COR-L47 (cell line): ENCODE data around the gene CDKN2AIP.
"Not testable (repeated sequence)": the region's sequence is repeated elsewhere in the genome, so short reads cannot be mapped to it uniquely, and the experiment has no call there.

Source experiments
- DNase-seq: peaks from one replicate; lab custom pipeline; 2025; lab: John Stamatoyannopoulos, UW

CDKN2AIP gene

GRCh38 chr4:183413234-183414200 is 30.9 kb upstream of the CDKN2AIP start:
- no peak for DNase-seq

GRCh38 chr4:183416879-183417755 is 27.3 kb upstream of the CDKN2AIP start:
- DNase-seq = no peak

- no peak for DNase-seq
These were observed 21.3 kb upstream of the CDKN2AIP start for GRCh38 chr4:183422962-183423631.

DNA sequence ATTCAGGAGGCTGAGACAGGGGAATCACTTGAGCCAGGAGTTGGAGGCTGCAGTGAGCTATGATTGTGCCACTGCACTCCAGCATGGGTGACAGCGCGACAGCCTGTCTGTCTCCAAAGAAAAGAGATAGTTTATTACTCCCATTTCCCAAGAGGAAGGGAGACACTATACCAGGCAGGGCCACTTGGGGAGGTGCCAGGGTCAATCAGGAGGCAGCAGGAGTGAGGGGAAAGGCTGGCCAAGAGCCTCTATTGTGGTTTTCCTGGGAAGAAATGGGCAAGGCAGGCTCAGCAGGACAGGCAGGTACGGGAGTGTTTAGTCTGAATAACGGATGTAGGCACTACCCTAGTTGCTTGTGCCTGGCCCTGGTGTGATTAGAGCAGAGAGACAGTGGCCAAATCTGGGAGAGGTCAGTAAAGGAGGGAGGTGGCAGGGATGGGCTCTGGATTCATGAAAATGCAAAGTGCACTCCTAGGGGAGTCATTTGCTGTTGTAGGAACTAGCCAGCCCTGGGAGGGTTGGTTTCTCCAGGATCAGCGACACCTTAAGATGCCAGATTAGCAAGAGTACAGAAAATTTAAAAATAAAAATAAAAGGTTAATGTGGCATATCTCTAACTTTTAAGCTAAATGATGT is 20.2 kb upstream of the CDKN2AIP start:
- DNase-seq = no peak

GRCh38 chr4:183426507-183426906 is 17.9 kb upstream of the CDKN2AIP start:
- no peak for DNase-seq

DNA sequence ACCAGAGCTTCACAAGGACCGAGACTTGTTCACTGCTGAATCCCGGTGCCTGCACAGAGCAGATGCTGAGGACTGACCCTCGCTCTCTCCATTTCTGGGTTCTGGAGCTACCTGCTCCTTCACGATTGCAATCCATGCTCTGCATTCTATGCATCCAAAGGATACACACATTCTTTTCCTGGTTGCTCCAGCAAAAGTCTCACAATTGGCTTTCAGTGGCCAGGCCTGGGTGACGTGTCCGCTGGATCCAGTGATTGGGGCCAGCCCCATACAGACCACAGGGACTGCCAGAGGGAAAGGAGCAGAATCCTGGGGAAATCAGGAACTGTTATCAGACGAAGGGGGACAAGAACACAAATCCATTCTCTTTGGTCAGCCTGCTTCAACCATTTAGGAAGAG is 14.9 kb upstream of the CDKN2AIP start:
- DNase-seq = no peak

DNA sequence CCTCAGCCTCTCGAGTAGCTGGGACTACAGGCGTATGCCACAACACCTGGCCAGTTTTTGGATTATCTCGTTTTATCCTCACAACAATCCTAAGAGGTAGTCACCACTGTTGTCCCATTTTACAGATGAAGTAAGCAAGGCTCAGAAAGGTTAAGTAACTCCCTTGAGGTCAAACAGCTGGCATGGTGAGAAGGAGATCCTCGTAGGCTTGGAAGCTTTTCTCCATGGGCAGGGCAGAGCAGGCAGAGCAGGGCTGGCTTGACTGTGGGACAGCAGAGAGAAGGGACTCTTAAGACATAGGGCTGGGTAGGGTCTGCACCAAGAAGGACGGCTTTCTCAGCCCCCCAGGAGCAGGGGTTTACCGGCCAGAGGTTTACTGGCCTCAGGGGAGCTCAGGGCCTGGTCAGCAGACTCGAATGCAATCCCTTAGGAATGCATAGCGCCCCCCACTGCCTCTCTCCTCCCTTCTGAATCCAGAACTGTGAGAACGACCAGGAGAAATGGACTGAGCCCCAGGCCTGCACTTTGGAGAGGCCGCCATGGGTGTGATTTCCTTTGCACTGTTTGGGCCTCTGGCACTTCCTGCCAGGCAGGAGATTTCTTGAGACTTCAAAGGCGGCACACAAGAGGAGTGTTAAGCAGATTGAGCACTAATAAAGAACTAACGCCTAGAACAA is 14.0 kb upstream of the CDKN2AIP start:
- DNase-seq = no peak

GRCh38 chr4:183430994-183431347 is 13.5 kb upstream of the CDKN2AIP start:
- DNase-seq = no peak

DNA sequence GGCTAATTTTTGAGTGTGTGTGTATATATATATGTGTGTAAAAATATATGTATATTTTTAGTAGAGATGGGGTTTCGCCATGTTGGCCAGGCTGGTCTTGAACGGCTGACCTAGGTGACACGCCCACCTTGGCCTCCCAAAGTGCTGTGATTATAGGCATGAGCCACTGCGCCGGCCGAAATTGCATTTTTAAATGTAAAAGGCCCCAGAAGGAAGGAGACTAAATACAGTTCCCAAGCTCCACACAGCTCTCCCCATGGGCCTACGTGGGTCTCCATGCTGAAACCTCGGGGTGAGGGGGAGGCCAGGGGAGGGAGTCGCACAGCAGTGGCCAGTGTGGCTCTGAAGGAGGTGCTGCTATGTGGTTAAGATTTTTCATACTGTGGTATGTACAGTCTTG is 12.8 kb upstream of the CDKN2AIP start:
- no peak for DNase-seq

DNA sequence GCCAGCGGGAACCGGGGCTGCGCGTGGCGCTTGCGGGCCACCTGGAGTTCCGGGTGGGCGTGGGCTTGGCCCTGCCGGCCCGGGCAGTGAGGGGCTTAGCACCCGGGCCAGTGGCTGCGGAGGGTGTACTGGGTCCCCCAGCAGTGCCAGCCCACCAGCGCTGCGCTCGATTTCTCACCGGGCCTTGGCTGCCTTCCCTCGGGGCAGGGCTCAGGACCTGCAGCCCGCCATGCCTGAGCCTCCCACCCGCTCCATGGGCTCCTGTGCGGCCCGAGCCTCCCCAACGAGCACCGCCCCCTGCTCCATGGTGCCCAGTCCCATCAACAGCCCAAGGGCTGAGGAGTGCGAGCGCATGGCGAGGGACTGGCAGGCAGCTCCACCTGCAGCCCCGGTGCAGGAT is 11.3 kb upstream of the CDKN2AIP start:
- not testable (repeated sequence) for DNase-seq

- DNase-seq = no peak
These were observed 10.2 kb upstream of the CDKN2AIP start for GRCh38 chr4:183434264-183434663.

DNA sequence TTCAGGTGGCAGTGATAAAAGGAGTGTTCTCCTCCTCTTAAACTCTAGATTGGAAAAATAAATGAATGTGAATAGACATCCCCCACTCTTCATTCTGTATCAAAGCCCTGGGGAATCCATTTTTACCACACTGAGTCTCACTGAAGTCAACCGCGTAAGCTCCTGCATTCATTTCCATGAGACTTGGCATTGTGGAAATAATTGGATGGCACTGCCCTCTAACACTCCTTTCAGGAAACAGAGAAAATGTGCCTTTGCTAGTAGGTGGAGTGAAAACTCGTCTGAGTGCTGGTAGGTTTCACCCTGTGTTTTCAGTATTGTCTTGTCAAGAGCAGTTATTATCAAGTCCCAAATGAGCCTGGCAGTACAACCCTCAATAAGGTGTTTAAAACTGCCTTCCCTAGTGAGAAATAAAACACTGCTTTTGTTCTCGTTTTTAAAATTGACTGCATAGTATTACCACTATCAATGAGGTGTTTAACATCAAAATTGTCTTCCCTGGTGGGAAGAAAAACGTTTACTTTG is 9.7 kb upstream of the CDKN2AIP start:
- DNase-seq = peak; percentile 8

DNA sequence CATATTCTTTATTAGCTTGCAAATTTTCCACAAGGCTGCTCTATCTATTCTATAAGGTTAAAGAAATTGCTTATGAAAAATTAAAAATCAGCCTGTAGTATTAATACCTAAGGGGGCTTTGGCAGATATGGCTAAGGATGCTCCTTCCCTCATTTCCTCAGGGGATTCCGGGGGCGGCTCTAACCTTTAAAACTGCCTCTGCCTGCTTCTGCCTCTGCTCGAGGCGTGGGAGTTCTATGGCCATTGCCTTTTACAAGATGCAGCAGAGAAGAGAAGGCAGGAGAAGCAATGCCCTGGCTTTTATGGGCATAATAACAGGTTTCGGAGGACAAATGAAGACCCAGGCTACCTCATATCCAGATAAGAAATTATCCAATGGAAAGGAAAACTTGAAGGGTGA is 8.6 kb upstream of the CDKN2AIP start:
- no peak for DNase-seq

DNA sequence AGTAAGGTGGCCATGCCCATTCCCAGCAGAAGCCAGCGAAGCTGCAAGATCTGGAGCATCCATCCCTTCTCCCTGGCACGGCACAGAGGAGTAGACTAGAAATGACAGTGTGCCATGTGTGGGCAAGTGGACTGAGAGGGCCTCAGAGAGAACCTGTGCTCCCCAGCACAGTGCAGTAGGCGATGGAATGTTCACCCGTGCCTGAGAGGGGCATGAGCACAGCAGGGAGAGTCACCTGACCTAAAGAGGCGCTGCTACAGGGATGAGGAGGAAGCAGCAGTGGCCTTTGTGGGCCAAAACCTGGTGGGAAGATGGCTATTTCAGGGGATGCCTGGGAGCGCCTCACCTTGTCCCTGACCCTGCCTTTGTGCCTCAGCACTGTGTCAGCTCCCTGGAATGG is 8.0 kb upstream of the CDKN2AIP start:
- DNase-seq = no peak

DNA sequence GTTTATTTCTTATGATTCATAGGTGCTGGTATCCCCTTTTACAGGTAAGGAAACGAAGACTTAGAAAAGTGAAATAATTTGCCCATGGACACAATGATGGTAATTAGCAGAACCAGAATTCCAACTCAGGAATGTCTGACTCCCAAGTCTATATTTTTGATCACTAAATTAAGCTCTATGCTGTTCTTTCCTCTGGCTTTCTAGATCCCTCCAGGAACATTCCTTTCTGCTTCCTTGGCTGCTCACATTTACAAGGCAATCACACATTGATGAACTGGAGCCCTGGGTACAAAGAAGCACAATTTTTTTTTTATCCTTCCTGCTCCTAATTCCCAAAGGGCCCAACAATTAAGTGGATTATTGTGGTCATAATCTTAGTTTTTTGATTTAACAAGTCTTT is 7.0 kb upstream of the CDKN2AIP start:
- DNase-seq = no peak

DNA sequence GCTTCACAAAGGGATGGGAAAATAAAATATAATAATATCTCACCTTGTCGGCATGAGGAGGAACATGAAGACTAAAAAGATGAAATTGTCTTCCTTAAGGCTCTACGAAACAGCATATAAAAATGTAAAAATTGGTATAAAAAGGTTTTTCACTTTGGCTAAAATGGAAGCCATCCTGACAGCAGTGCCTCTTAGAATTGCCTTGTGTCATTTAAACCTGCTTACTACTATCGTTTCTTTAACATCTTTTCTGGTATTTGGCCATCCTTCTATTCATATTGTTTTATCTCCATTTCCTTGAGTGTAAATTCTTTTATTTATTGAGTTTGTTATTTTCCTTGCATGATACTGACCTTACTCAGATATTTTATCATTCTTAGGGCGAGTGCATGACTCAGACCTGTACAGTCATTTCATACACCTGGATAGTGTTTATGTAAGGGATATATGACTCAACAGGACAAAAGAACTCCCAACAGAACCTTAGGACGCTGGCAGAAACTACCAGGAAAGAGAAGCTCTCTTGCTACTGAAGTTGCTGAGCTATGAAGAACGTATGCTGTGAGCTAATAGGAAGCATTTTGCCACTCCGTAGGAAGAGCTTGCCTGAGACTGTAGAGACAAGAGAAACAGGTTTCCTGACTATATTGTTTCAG is 5.8 kb upstream of the CDKN2AIP start:
- no peak for DNase-seq

GRCh38 chr4:183441276-183441675 is 3.2 kb upstream of the CDKN2AIP start:
- no peak for DNase-seq

- peak; percentile 84 for DNase-seq
These were observed 702 bp upstream of the CDKN2AIP start for GRCh38 chr4:183443655-183444213.

DNA sequence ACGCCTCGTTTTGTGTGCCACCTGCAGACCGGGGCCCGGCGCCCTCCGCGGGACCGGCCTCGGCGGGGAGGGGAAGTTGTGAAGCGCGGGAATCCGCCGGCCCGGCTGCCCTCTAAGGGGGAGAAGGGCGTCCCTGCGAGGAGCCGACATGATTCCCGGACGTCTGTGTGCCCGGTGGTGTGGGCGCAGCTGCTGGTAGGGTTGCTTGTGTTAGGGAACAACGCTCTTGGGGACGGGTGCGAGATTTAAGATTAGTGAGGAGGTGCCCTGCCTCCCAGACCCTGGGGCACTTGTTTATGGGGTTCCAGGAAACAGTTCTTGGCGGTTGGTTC is 627 bp downstream of the CDKN2AIP start:
- DNase-seq = no peak

DNA sequence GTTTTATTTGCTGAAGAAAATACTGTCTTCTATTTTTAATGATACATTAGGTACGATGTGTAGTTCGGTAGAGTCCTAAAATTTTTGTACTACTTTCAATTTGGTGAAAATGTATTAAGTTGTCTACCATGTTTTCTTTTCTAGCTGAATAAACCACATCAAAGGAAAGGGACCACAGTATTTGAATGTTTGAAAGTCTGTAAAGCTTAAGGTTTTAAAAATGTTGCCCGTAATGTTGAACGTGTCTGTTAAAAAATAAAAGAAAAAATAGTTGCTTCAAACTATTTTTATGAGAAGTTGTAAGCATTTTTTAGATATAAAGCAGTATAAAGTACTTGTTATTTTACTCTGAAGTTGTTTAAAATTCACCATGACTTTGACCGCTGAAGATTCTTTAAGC is 3.2 kb downstream of the CDKN2AIP start:
- no peak for DNase-seq
